HEK293T (cell line): Measurements from ENCODE around the gene TXNL4B.

Experiments
- ARNT ChIP-seq: fragments of 450-650 bp; IDR thresholded peaks from 2 replicates; pipeline ENCODE4 v1.6.1; 2017; ENCODE audit warnings: mild to moderate bottlenecking
- BHLHE40 ChIP-seq: fragments of 450-650 bp; IDR thresholded peaks from 2 replicates; pipeline ENCODE4 v1.6.1; 2016; ENCODE audit warnings: mild to moderate bottlenecking, moderate library complexity, borderline replicate concordance
- ELF4 ChIP-seq: fragments of 450-650 bp; IDR thresholded peaks from 2 replicates; pipeline ENCODE4 v1.6.1; 2017; ENCODE audit warnings: antibody characterized with exemption
- FOXA1 ChIP-seq: fragments of 450-650 bp; IDR thresholded peaks from 2 replicates; pipeline ENCODE4 v1.6.1; 2016; ENCODE audit warnings: mild to moderate bottlenecking
- FOXK2 ChIP-seq: fragments of 450-650 bp; IDR thresholded peaks from 2 replicates; pipeline ENCODE4 v1.6.1; 2016; ENCODE audit warnings: mild to moderate bottlenecking
- FOXM1 ChIP-seq: fragments of 450-650 bp; IDR thresholded peaks from 2 replicates; pipeline ENCODE4 v1.6.1; 2017; ENCODE audit warnings: mild to moderate bottlenecking, borderline replicate concordance
- HDGF ChIP-seq: fragments of 450-650 bp; IDR thresholded peaks from 2 replicates; pipeline ENCODE4 v1.6.1; 2017; ENCODE audit warnings: antibody characterized with exemption, borderline replicate concordance
- L3MBTL2 ChIP-seq: fragments of 450-650 bp; conservative IDR thresholded peaks from 2 replicates; pipeline ENCODE4 v1.6.1; 2016; ENCODE audit warnings: mild to moderate bottlenecking
- PKNOX1 ChIP-seq: fragments of 450-650 bp; IDR thresholded peaks from 2 replicates; pipeline ENCODE4 v1.6.1; 2016
- SP1 ChIP-seq: fragments of 450-650 bp; IDR thresholded peaks from 2 replicates; pipeline ENCODE4 v1.6.1; 2017
- SUZ12 ChIP-seq: fragments of 450-650 bp; IDR thresholded peaks from 2 replicates; pipeline ENCODE4 v1.6.1; 2016; ENCODE audit warnings: mild to moderate bottlenecking
- TARDBP ChIP-seq: fragments of 450-650 bp; IDR thresholded peaks from 2 replicates; pipeline ENCODE4 v1.6.1; 2016

- TF ChIP-seq SP1 (no peak), FOXK2 (no peak), SUZ12 (no peak), TARDBP (no peak), PKNOX1 (no peak), ELF4 (no peak), FOXA1 (no peak), ARNT (no peak), FOXM1 (no peak), L3MBTL2 (no peak), HDGF (no peak), BHLHE40 (no peak)
Observed at GRCh38 chr16:72060405-72060804, 33.0 kb downstream of the TXNL4B start.
